ENCODE measurements around the gene CYFIP2. TPM values are rescaled to one million over a fixed set of nuclear protein-coding genes. Genes with fewer than 3 reads are reported as not detected.

Gene CYFIP2
- total RNA-seq, 1 donor from 2014 or later, result 173 TPM

DNA sequence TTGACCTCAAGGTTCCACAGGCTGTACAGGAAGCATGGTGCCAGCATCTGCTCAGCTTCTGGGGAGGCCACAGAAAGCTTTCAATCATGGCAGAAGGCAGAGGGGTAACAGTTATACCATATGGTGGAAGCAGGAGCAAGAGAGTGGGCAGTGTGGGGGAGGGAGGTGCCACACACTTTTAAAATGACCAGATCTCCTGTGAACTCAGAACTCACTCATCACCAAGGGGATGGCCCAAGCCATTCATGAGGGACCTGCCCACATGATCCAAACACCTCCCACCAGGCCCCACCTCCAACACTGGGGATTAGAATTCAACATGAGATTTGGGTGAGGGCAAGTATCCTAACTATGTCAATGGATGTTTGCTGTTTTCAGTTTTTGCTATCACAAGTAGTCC lies 16.2 kb downstream of the CYFIP2 start:
- peak overlapping the region; percentile 49 for H3K27ac Mint-ChIP-seq
- peaks cover 12% of the 10 kb centered on the region for H3K9me3 Mint-ChIP-seq
- DNase-seq (ENCODE audit: low spot score), result no peak
- no peaks in the 10 kb centered on the region for H3K27me3 Mint-ChIP-seq (ENCODE audit: insufficient read depth)
- peaks cover 81% of the 10 kb centered on the region for H3K4me1 Mint-ChIP-seq (ENCODE audit: low read depth)
- intact Hi-C loops (cut with micrococcal nuclease), result no loop called here
- peaks cover 31% of the 10 kb centered on the region for H3K36me3 Mint-ChIP-seq (ENCODE audit: low read depth)
- H3K4me3 Mint-ChIP-seq, result no peak overlapping the region

GRCh38 chr5:157283434-157283833 lies 17.5 kb downstream of the CYFIP2 start:
- Mint-ChIP-seq H3K9me3 (peaks cover 12% of the 10 kb centered on the region), H3K27ac (peak overlapping the region; percentile 49), H3K36me3 (ENCODE audit: low read depth) (peaks cover 39% of the 10 kb centered on the region), H3K4me1 (ENCODE audit: low read depth) (peaks cover 83% of the 10 kb centered on the region), H3K4me3 (no peak overlapping the region), H3K27me3 (ENCODE audit: insufficient read depth) (no peaks in the 10 kb centered on the region)
- no peak for DNase-seq (ENCODE audit: low spot score)
- intact Hi-C loops (cut with micrococcal nuclease), result loop anchor here (1.0 kb wide), 2 partner anchors 8 to 10 kb away; no protein-coding TSS in a partner anchor

DNA sequence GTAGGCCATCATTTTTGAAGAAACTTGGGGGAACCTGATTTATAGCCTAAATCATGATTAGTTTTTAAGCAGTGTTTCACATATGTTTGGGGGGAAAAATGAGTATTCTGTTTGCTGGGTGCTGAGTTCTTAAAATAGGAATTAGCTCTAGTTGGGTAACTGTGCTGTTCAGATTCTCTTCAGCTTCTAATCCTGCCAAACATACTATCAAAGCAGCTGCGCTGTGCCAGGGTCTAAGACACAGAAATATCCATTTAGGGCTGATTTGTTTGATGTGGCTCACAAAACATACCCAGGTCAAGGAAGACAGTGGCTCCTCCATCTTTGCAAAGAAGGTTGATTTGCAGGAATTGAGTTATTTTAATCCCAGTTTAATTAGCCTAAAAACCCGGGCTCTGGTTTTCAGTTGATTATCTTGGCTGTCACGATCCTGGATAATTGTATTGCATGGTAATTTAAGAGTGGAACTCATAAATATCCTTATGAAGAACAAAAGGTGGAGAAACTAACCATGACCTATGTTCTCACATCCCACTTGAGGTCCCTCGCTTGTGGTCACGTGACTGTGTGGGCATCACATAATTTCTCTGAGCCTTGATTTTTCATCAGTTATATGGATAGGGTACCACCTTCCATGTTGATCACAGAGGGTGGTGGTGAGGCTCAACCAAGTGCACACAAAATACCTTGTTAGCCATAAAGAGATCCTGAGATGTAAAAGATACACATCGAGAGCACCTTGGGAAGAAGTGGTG lies 18.7 kb downstream of the CYFIP2 start:
- Mint-ChIP-seq H3K36me3 (ENCODE audit: low read depth) (peaks cover 43% of the 10 kb centered on the region), H3K27me3 (ENCODE audit: insufficient read depth) (no peaks in the 10 kb centered on the region), H3K4me3 (no peak overlapping the region), H3K9me3 (peaks cover 12% of the 10 kb centered on the region), H3K4me1 (ENCODE audit: low read depth) (peaks cover 80% of the 10 kb centered on the region), H3K27ac (peak overlapping the region; percentile 38)
- no peak for DNase-seq (ENCODE audit: low spot score)
- intact Hi-C loops (cut with micrococcal nuclease), result no loop called here

DNA sequence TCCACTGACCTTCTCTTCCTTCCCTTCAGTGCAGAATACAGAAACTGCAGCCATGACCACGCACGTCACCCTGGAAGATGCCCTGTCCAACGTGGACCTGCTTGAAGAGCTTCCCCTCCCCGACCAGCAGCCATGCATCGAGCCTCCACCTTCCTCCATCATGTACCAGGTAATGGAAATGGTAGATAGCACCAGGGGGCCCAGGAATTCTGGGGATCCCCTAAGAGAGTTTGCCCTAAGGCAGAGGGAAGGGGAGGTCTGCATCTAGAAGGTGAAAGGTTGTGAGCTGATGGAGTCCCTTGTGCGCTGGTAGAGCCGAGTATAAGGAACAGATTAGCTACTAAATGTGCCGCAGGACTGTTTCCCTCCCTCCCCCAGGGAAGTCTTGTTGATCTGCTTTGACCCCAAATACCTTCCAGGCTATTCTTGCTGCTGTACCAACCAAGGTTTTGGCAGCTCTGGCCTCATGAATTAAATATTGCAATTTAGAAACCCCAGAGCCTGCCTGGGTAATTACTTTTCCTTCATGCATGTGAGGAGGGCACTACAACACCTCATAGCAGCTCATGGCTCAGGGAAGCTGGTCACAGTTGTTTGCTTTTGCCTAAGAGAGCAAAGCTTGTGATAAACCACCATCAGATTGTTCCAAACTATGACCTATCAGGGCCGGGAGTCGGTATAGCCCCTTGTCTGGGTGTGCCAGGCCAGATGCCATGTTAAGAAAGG lies 19.6 kb downstream of the CYFIP2 start:
- Mint-ChIP-seq H3K9me3 (peaks cover 12% of the 10 kb centered on the region), H3K27ac (no peak overlapping the region), H3K27me3 (ENCODE audit: insufficient read depth) (no peaks in the 10 kb centered on the region), H3K4me3 (no peak overlapping the region), H3K36me3 (ENCODE audit: low read depth) (peaks cover 46% of the 10 kb centered on the region), H3K4me1 (ENCODE audit: low read depth) (peaks cover 80% of the 10 kb centered on the region)
- no peak for DNase-seq (ENCODE audit: low spot score)
- intact Hi-C loops (cut with micrococcal nuclease), result no loop called here

GRCh38 chr5:157286761-157287211 lies 20.9 kb downstream of the CYFIP2 start:
- H3K27ac Mint-ChIP-seq, result no peak overlapping the region
- no peak for DNase-seq (ENCODE audit: low spot score)
- peaks cover 50% of the 10 kb centered on the region for H3K36me3 Mint-ChIP-seq (ENCODE audit: low read depth)
- H3K9me3 Mint-ChIP-seq, result peaks cover 2% of the 10 kb centered on the region
- no peak overlapping the region for H3K4me3 Mint-ChIP-seq
- H3K27me3 Mint-ChIP-seq (ENCODE audit: insufficient read depth), result no peaks in the 10 kb centered on the region
- intact Hi-C loops (cut with micrococcal nuclease), result no loop called here
- peaks cover 80% of the 10 kb centered on the region for H3K4me1 Mint-ChIP-seq (ENCODE audit: low read depth)

- Mint-ChIP-seq H3K4me1 (ENCODE audit: low read depth) (peaks cover 65% of the 10 kb centered on the region), H3K4me3 (peak overlapping the region; percentile 38), H3K27ac (peak overlapping the region; percentile 57), H3K27me3 (ENCODE audit: insufficient read depth) (no peaks in the 10 kb centered on the region), H3K36me3 (ENCODE audit: low read depth) (peaks cover 47% of the 10 kb centered on the region), H3K9me3 (no peaks in the 10 kb centered on the region)
- intact Hi-C loops (cut with micrococcal nuclease), result no loop called here
- DNase-seq (ENCODE audit: low spot score), result no peak
Measured at GRCh38 chr5:157288405-157289163, 22.7 kb downstream of the CYFIP2 start.

- intact Hi-C loops (cut with micrococcal nuclease), result no loop called here
- Mint-ChIP-seq H3K4me1 (ENCODE audit: low read depth) (peaks cover 64% of the 10 kb centered on the region), H3K27me3 (ENCODE audit: insufficient read depth) (no peaks in the 10 kb centered on the region), H3K9me3 (no peaks in the 10 kb centered on the region), H3K27ac (peak overlapping the region; percentile 84), H3K36me3 (ENCODE audit: low read depth) (peaks cover 52% of the 10 kb centered on the region), H3K4me3 (no peak overlapping the region)
- no peak for DNase-seq (ENCODE audit: low spot score)
Measured at GRCh38 chr5:157289164-157289819, 23.4 kb downstream of the CYFIP2 start.

- DNase-seq (ENCODE audit: low spot score), result no peak
- Mint-ChIP-seq H3K27ac (peak overlapping the region; percentile 84), H3K36me3 (ENCODE audit: low read depth) (peaks cover 53% of the 10 kb centered on the region), H3K4me1 (ENCODE audit: low read depth) (peaks cover 60% of the 10 kb centered on the region), H3K9me3 (no peaks in the 10 kb centered on the region), H3K27me3 (ENCODE audit: insufficient read depth) (no peaks in the 10 kb centered on the region), H3K4me3 (no peak overlapping the region)
- intact Hi-C loops (cut with micrococcal nuclease), result loop anchor here (2.0 kb wide), 2 partner anchors 16 kb away; no protein-coding TSS in a partner anchor
Measured at GRCh38 chr5:157290156-157290980, 24.4 kb downstream of the CYFIP2 start.

GRCh38 chr5:157290981-157291711 lies 25.2 kb downstream of the CYFIP2 start:
- peaks cover 65% of the 10 kb centered on the region for H3K4me1 Mint-ChIP-seq (ENCODE audit: low read depth)
- peak overlapping the region; percentile 84 for H3K27ac Mint-ChIP-seq
- H3K9me3 Mint-ChIP-seq, result no peaks in the 10 kb centered on the region
- peaks cover 58% of the 10 kb centered on the region for H3K36me3 Mint-ChIP-seq (ENCODE audit: low read depth)
- DNase-seq (ENCODE audit: low spot score), result no peak
- H3K27me3 Mint-ChIP-seq (ENCODE audit: insufficient read depth), result no peaks in the 10 kb centered on the region
- intact Hi-C loops (cut with micrococcal nuclease), result loop anchor here (1.0 to 2.0 kb wide), 3 partner anchors 8 to 16 kb away; no protein-coding TSS in a partner anchor
- H3K4me3 Mint-ChIP-seq, result no peak overlapping the region

DNA sequence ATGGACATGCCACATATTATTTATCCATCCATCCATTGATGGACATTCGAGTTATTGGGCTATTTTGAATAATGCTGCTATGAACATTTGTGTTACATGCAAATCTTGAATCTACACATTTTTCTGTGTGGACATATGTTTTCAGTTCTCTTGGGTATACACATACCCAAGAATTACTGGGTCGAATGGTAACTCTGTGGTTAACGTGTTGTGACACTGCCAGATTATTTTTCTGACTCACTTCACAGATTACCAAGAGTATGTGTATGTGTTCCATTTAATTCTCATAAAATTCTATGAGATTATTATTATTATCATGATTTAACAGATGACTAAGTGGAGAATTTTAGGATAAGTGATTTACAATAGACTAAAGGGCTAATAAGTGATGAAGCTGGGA lies 26.7 kb downstream of the CYFIP2 start:
- Mint-ChIP-seq H3K9me3 (no peaks in the 10 kb centered on the region), H3K27ac (no peak overlapping the region), H3K4me3 (no peak overlapping the region), H3K27me3 (ENCODE audit: insufficient read depth) (no peaks in the 10 kb centered on the region), H3K4me1 (ENCODE audit: low read depth) (peaks cover 67% of the 10 kb centered on the region), H3K36me3 (ENCODE audit: low read depth) (peaks cover 63% of the 10 kb centered on the region)
- intact Hi-C loops (cut with micrococcal nuclease), result no loop called here
- no peak for DNase-seq (ENCODE audit: low spot score)

DNA sequence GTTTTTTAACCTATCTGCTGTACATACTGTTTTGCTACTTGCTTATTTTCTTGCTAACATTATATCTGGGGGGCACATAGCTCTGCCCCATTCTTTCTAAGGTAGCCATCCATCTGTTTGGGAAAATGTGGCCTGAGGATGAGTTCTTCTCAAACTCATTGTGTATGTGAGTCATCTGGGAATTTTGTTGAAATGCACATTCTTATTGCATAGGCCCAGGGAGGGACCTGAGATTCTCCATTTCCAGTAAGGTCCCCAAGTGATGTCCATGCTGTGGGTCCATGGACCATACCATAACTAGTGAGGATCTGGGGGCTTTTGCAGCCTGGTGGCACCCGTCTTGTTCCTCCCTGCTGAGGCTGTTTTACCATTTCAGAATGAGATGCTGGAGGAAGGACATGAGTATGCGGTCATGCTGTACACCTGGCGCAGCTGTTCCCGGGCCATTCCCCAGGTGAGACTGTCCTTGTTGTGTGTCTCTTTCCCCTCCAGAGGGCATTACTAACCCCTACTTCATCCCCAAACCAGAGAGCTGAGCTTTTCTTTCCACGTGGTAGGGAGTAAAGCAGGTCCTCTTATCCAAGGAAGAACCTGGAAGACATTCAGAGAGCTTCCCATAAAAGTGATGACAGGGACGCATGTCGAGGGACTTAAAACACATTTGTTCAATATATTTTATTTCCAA lies 28.6 kb downstream of the CYFIP2 start:
- no peak for DNase-seq (ENCODE audit: low spot score)
- Mint-ChIP-seq H3K9me3 (no peaks in the 10 kb centered on the region), H3K4me1 (ENCODE audit: low read depth) (peaks cover 51% of the 10 kb centered on the region), H3K27me3 (ENCODE audit: insufficient read depth) (no peaks in the 10 kb centered on the region), H3K4me3 (no peak overlapping the region), H3K27ac (peak overlapping the region; percentile 46), H3K36me3 (ENCODE audit: low read depth) (peaks cover 63% of the 10 kb centered on the region)
- intact Hi-C loops (cut with micrococcal nuclease), result no loop called here
